Lower lobe of right lung (tissue), 2 donors: ENCODE data around the gene CYLD. TPM values are rescaled to one million over a fixed set of nuclear protein-coding genes. Genes with fewer than 3 reads are reported as not detected.

ENCODE experiments used
- ATAC-seq, 2 donors: fragments of 200-7000 bp; cut with Tn5 transposase; one replicate each; pipeline ENCODE4 v1.9.1; 2020 to 2022; ENCODE audit warnings: mild to moderate bottlenecking in 2 of 2, moderate library complexity in 2 of 2
- DNase-seq: peaks from one replicate; pipeline ENCODE4 v3.0.0-alpha.2; 2020
- H3K27ac ChIP-seq: fragments of 200-600 bp; one replicate; pipeline ENCODE4 v1.8.0; 2022
- H3K27me3 ChIP-seq: fragments of 200-600 bp; one replicate; pipeline ENCODE4 v1.8.0; 2022; ENCODE audit warnings: low read depth
- H3K36me3 ChIP-seq: fragments of 200-600 bp; one replicate; pipeline ENCODE4 v1.8.0; 2022; ENCODE audit warnings: mild to moderate bottlenecking
- H3K4me1 ChIP-seq: fragments of 200-600 bp; one replicate; pipeline ENCODE4 v1.8.0; 2022
- H3K4me3 ChIP-seq: fragments of 200-600 bp; one replicate; pipeline ENCODE4 v1.8.0; 2022; ENCODE audit warnings: mild to moderate bottlenecking
- H3K9me3 ChIP-seq: fragments of 200-600 bp; one replicate; pipeline ENCODE4 v1.8.0; 2022
- intact Hi-C: fragments of 100-400 bp; cut with DNase I; formaldehyde crosslinking; loops from one replicate; pipeline ENCODE4 v1.11.0; 2022
- total RNA-seq: library from RNA; stranded (reverse); fragmentation: NEBNext Ultra II Directional; extraction: Animal tissue kit (Norgen Biotek cat#: 25700); gene quantifications from one replicate; pipeline ENCODE4 v1.2.1, GENCODE V29; 2021
- TF ChIP-seq, protein P1 (sequence below): fragments of 200-600 bp; IDR thresholded peaks from one replicate; pipeline ENCODE4 v1.8.0; 2022; ENCODE audit warnings: antibody characterized with exemption, mild to moderate bottlenecking
- donor health status: DM: no; HTN: yes; CAD: no; lungs with severe emphysema.

CYLD gene
- total RNA-seq, 1 donor from 2014 or later, result 45.8 TPM

DNA sequence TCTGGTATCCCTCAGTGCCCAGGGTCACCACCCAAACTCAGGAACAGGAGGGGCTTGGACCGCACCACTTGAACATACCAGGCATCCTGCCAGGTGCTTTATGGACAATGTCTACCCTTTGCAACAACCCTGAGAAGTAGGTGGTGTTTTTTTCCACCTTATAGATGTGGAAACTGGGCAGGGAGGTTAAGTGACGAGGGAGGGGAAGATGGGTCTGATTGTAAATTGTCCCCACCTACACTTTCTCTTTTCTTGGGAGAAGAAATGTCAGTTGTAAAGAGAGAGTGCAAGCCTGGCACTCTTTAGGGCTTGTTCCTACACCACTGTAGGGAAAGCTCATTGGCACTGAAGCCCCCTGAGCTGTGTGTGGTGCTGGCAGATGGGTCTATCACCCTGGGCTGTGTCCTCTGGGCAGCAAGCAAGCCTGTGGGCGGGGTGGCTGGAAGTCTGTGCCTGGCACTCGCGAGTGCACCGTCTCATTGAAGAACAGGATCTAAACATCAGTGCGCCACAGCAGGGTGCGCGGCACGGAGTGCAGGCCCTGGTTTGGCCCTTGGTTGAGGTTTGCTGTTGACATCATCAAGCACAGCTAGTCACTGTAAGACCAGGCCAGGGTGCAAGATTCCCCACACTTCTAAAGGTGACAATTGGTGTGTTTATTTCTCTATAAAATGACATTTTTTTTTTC, 33.4 kb upstream of the CYLD start:
- ATAC-seq, result peak in 1 of 2 donors; percentile 46
- Histone ChIP-seq H3K27ac (peak overlapping the region; percentile 1), H3K4me1 (peaks cover 40% of the 10 kb centered on the region)

GRCh38 chr16:50709061-50709684, 32.7 kb upstream of the CYLD start:
- Histone ChIP-seq H3K4me3 (no peak overlapping the region), H3K27me3 (no peaks in the 10 kb centered on the region), H3K4me1 (peaks cover 40% of the 10 kb centered on the region), H3K36me3 (peaks cover 10% of the 10 kb centered on the region), H3K9me3 (peaks cover 9% of the 10 kb centered on the region), H3K27ac (peak overlapping the region; percentile 1)
- TF ChIP-seq, protein P1, sequence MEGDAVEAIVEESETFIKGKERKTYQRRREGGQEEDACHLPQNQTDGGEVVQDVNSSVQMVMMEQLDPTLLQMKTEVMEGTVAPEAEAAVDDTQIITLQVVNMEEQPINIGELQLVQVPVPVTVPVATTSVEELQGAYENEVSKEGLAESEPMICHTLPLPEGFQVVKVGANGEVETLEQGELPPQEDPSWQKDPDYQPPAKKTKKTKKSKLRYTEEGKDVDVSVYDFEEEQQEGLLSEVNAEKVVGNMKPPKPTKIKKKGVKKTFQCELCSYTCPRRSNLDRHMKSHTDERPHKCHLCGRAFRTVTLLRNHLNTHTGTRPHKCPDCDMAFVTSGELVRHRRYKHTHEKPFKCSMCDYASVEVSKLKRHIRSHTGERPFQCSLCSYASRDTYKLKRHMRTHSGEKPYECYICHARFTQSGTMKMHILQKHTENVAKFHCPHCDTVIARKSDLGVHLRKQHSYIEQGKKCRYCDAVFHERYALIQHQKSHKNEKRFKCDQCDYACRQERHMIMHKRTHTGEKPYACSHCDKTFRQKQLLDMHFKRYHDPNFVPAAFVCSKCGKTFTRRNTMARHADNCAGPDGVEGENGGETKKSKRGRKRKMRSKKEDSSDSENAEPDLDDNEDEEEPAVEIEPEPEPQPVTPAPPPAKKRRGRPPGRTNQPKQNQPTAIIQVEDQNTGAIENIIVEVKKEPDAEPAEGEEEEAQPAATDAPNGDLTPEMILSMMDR, result no peak
- peak; percentile 66 to 69 for ATAC-seq
- DNase-seq, result no peak
- intact Hi-C loops, result no loop called here

More for the DNA sequence above, 33.4 kb upstream of the CYLD start:
- Histone ChIP-seq H3K4me3 (no peak overlapping the region), H3K9me3 (peaks cover 16% of the 10 kb centered on the region), H3K36me3 (peaks cover 10% of the 10 kb centered on the region), H3K27me3 (no peaks in the 10 kb centered on the region)
- peak; percentile 60 for DNase-seq
- intact Hi-C loops, result no loop called here
- TF ChIP-seq, protein P1, result no peak

GRCh38 chr16:50709980-50710379, 31.9 kb upstream of the CYLD start:
- ATAC-seq (no peak), DNase-seq (no peak)
- intact Hi-C loops, result no loop called here
- TF ChIP-seq, protein P1, result no peak
- H3K4me1 ChIP-seq, result peaks cover 40% of the 10 kb centered on the region
- H3K9me3 ChIP-seq, result peaks cover 2% of the 10 kb centered on the region
- H3K27me3 ChIP-seq, result no peaks in the 10 kb centered on the region
- no peak overlapping the region for H3K27ac ChIP-seq
- H3K4me3 ChIP-seq, result no peak overlapping the region
- H3K36me3 ChIP-seq, result peaks cover 10% of the 10 kb centered on the region

DNA sequence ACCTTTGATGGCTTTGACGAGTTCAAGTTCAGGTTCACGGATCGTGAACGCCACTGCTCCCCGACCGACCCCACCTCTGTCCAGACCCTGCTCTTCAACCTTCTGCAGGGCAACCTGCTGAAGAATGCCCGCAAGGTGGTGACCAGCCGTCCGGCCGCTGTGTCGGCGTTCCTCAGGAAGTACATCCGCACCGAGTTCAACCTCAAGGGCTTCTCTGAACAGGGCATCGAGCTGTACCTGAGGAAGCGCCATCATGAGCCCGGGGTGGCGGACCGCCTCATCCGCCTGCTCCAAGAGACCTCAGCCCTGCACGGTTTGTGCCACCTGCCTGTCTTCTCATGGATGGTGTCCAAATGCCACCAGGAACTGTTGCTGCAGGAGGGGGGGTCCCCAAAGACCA, 30.8 kb upstream of the CYLD start:
- Histone ChIP-seq H3K4me3 (no peak overlapping the region), H3K4me1 (peaks cover 40% of the 10 kb centered on the region), H3K36me3 (peaks cover 10% of the 10 kb centered on the region), H3K9me3 (no peaks in the 10 kb centered on the region), H3K27me3 (no peaks in the 10 kb centered on the region), H3K27ac (no peak overlapping the region)
- TF ChIP-seq, protein P1, result no peak
- no peak for DNase-seq
- intact Hi-C loops, result no loop called here
- no peak for ATAC-seq

GRCh38 chr16:50711862-50712559, 29.9 kb upstream of the CYLD start:
- no peak for ATAC-seq
- TF ChIP-seq, protein P1, result no peak
- no peaks in the 10 kb centered on the region for H3K27me3 ChIP-seq
- peaks cover 10% of the 10 kb centered on the region for H3K36me3 ChIP-seq
- DNase-seq, result no peak
- H3K4me1 ChIP-seq, result peaks cover 40% of the 10 kb centered on the region
- H3K27ac ChIP-seq, result no peak overlapping the region
- H3K4me3 ChIP-seq, result no peak overlapping the region
- intact Hi-C loops, result no loop called here
- no peaks in the 10 kb centered on the region for H3K9me3 ChIP-seq
